Trophoblast cell (in vitro differentiated cells and primary cell): ENCODE data around the gene IL17RA.

Experiments used
- DNase-seq, 2 donors: peaks; one replicate each; pipeline ENCODE4 v3.0.0-alpha.2; 2016
- H2AFZ ChIP-seq: 2 replicates; pipeline ENCODE4 v1.6.1; 2013; ENCODE audit warnings: low read length, moderate library complexity, mild to moderate bottlenecking; ENCODE audit not compliant: insufficient read depth, poor library complexity
- H2AK5ac ChIP-seq: 2 replicates; pipeline ENCODE4 v1.6.1; 2013; ENCODE audit warnings: mild to moderate bottlenecking, low read length
- H2BK120ac ChIP-seq: 2 replicates; pipeline ENCODE4 v1.6.1; 2013; ENCODE audit warnings: low read length, mild to moderate bottlenecking, moderate library complexity; ENCODE audit not compliant: insufficient read depth, poor library complexity
- H2BK12ac ChIP-seq: 2 replicates; pipeline ENCODE4 v1.6.1; 2013; ENCODE audit warnings: mild to moderate bottlenecking, low read length, moderate library complexity
- H2BK5ac ChIP-seq: 2 replicates; pipeline ENCODE4 v1.6.1; 2013; ENCODE audit warnings: low read length, low read depth, moderate library complexity, mild to moderate bottlenecking; ENCODE audit not compliant: poor library complexity
- H3K14ac ChIP-seq: 2 replicates; pipeline ENCODE4 v1.6.1; 2013; ENCODE audit warnings: mild to moderate bottlenecking, low read length
- H3K18ac ChIP-seq: 2 replicates; pipeline ENCODE4 v1.6.1; 2013; ENCODE audit warnings: mild to moderate bottlenecking, low read length
- H3K23ac ChIP-seq: 2 replicates; pipeline ENCODE4 v1.6.1; 2013; ENCODE audit warnings: low read length
- H3K27ac ChIP-seq: 2 replicates; pipeline ENCODE4 v1.5.1; 2013; ENCODE audit warnings: low read depth, mild to moderate bottlenecking, inconsistent platforms, low read length, moderate library complexity
- H3K27me3 ChIP-seq: 2 replicates; pipeline ENCODE4 v1.6.1; 2013; ENCODE audit warnings: inconsistent platforms, mild to moderate bottlenecking, low read length, moderate library complexity; ENCODE audit not compliant: insufficient read depth
- H3K36me3 ChIP-seq, 2 experiments: 1 replicate in 1 of 2; 2 replicates in 1 of 2; pipeline ENCODE4 v1.6.1; 2013; ENCODE audit warnings: low read length in 2 of 2, mild to moderate bottlenecking in 2 of 2, moderate library complexity in 1 of 2; ENCODE audit not compliant: insufficient read depth in 2 of 2, control insufficient read depth in 1 of 2
- H3K4ac ChIP-seq: 2 replicates; pipeline ENCODE4 v1.6.1; 2013; ENCODE audit warnings: low read depth, mild to moderate bottlenecking, low read length, moderate library complexity
- H3K4me1 ChIP-seq, 2 experiments: 1 replicate in 1 of 2; 2 replicates in 1 of 2; pipeline ENCODE4 v1.6.1; 2013; ENCODE audit warnings: low read length in 2 of 2, mild to moderate bottlenecking in 2 of 2, moderate library complexity in 1 of 2; ENCODE audit not compliant: insufficient read depth in 2 of 2, control insufficient read depth in 1 of 2
- H3K4me2 ChIP-seq: 2 replicates; pipeline ENCODE4 v1.6.1; 2013; ENCODE audit warnings: inconsistent platforms, mild to moderate bottlenecking, low read length, moderate library complexity
- H3K4me3 ChIP-seq: 2 replicates; pipeline ENCODE4 v1.5.1; 2013; ENCODE audit warnings: mild to moderate bottlenecking, low read depth, low read length, inconsistent platforms
- H3K79me1 ChIP-seq: one replicate; pipeline ENCODE4 v1.6.1; 2013; ENCODE audit warnings: low read length
- H3K79me2 ChIP-seq: 2 replicates; pipeline ENCODE4 v1.6.1; 2013; ENCODE audit warnings: low read length, mild to moderate bottlenecking; ENCODE audit not compliant: control insufficient read depth, insufficient read depth, poor library complexity
- H3K9ac ChIP-seq: 2 replicates; pipeline ENCODE4 v1.6.1; 2013; ENCODE audit warnings: mild to moderate bottlenecking, low read length
- H3K9me3 ChIP-seq: 2 replicates; pipeline ENCODE4 v1.6.1; 2013; ENCODE audit warnings: low read depth, mild to moderate bottlenecking, control low read depth, inconsistent platforms, low read length; ENCODE audit not compliant: insufficient read depth
- H4K12ac ChIP-seq: 2 replicates; pipeline ENCODE4 v1.6.1; 2013; ENCODE audit warnings: low read depth, mild to moderate bottlenecking, low read length, moderate library complexity
- H4K8ac ChIP-seq: 2 replicates; pipeline ENCODE4 v1.6.1; 2013; ENCODE audit warnings: low read depth, mild to moderate bottlenecking, low read length, moderate library complexity
- H4K91ac ChIP-seq: one replicate; pipeline ENCODE4 v1.6.1; 2013; ENCODE audit warnings: low read depth, mild to moderate bottlenecking, low read length, moderate library complexity
- WGBS: extraction: QIAGEN DNeasy Blood & Tissue Kit; methylation state at CpG from one replicate; pipeline ENCODE4 v1.1.7; 2013; ENCODE audit warnings: missing lambda C conversion rate; ENCODE audit not compliant: insufficient read length, insufficient coverage; ENCODE audit errors: extremely low coverage; 5-methylcytosine and 5-hydroxymethylcytosine counted together

The IL17RA gene

GRCh38 chr22:17119481-17120202, 34.8 kb downstream of the IL17RA start:
- no peak overlapping the region for H3K23ac ChIP-seq
- no peak overlapping the region for H2BK5ac ChIP-seq
- H3K79me1 ChIP-seq: no peaks in the 10 kb centered on the region
- H3K36me3 ChIP-seq: no peaks in the 10 kb centered on the region
- no peak overlapping the region for H3K9ac ChIP-seq
- H2BK12ac ChIP-seq: no peak overlapping the region
- H3K9me3 ChIP-seq: peaks cover 4% of the 10 kb centered on the region
- H4K91ac ChIP-seq: no peak overlapping the region
- peak; percentile 33 to 57 for DNase-seq
- no peak overlapping the region for H2AK5ac ChIP-seq
- no peak overlapping the region for H4K12ac ChIP-seq
- no peak overlapping the region for H4K8ac ChIP-seq
- H3K4me2 ChIP-seq: no peak overlapping the region
- H3K79me2 ChIP-seq: no peaks in the 10 kb centered on the region
- H3K4ac ChIP-seq: no peak overlapping the region
- H2BK120ac ChIP-seq: no peak overlapping the region
- no peaks in the 10 kb centered on the region for H3K27me3 ChIP-seq
- peaks cover 5 to 8% of the 10 kb centered on the region in 2 experiments for H3K4me1 ChIP-seq
- no CpG with 5 or more reads among the region's 63 CpGs for WGBS
- H3K4me3 ChIP-seq: no peak overlapping the region
- H3K18ac ChIP-seq: no peak overlapping the region
- no peak overlapping the region for H3K14ac ChIP-seq
- no peak overlapping the region for H3K27ac ChIP-seq
- H2AFZ ChIP-seq: no peak overlapping the region

- H3K4me2 ChIP-seq: peak overlapping the region; percentile 97
- H3K14ac ChIP-seq: no peak overlapping the region
- H3K9me3 ChIP-seq: peaks cover 4% of the 10 kb centered on the region
- H3K27me3 ChIP-seq: no peaks in the 10 kb centered on the region
- H3K23ac ChIP-seq: no peak overlapping the region
- H2BK120ac ChIP-seq: no peak overlapping the region
- H4K12ac ChIP-seq: no peak overlapping the region
- no peaks in the 10 kb centered on the region for H3K79me2 ChIP-seq
- H3K79me1 ChIP-seq: no peaks in the 10 kb centered on the region
- no CpG with 5 or more reads among the region's 45 CpGs for WGBS
- H2BK12ac ChIP-seq: no peak overlapping the region
- H3K4me1 ChIP-seq: peaks cover 5 to 8% of the 10 kb centered on the region in 2 experiments
- H3K4ac ChIP-seq: no peak overlapping the region
- H3K27ac ChIP-seq: no peak overlapping the region
- no peak overlapping the region for H2AK5ac ChIP-seq
- H2BK5ac ChIP-seq: no peak overlapping the region
- no peak overlapping the region for H4K8ac ChIP-seq
- no peak overlapping the region for H3K4me3 ChIP-seq
- H4K91ac ChIP-seq: no peak overlapping the region
- DNase-seq: peak; percentile 40 to 61
- H3K9ac ChIP-seq: no peak overlapping the region
- H2AFZ ChIP-seq: no peak overlapping the region
- no peaks in the 10 kb centered on the region for H3K36me3 ChIP-seq
- no peak overlapping the region for H3K18ac ChIP-seq
Observed at GRCh38 chr22:17120281-17120680, 35.5 kb downstream of the IL17RA start.

DNA sequence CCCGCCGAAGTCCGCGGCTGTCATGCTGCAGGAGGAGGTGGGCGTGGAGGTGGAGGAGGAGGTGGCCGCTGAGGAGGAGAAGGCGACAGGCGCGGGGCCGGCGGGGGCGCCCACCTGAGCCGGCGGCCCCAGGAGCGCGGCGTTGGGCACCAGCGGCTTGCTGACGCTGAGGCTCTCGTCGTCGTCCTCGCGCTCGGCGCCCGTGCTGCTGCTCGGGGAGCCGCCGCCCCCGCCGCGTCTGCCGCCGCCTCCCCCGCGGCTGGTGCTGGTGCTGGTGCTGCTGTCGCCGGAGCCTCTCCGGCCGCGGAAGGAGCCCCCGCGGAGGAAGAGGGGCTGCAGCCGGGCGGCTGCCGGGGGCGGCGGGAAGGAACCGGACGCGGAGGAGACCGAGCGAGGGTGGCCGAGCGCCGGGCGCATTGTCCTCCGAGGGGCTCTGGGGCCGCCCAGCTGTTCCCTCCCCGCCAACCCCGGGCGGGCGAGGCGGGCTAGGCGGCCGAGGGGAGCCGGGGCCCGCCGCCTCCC, 36.0 kb downstream of the IL17RA start:
- no peak overlapping the region for H3K9ac ChIP-seq
- no CpG with 5 or more reads among the region's 70 CpGs for WGBS
- H2BK120ac ChIP-seq: no peak overlapping the region
- H3K4me3 ChIP-seq: peak overlapping the region; percentile 80
- no peak overlapping the region for H3K27ac ChIP-seq
- H2BK12ac ChIP-seq: no peak overlapping the region
- H2BK5ac ChIP-seq: no peak overlapping the region
- H4K8ac ChIP-seq: no peak overlapping the region
- H3K9me3 ChIP-seq: peaks cover 4% of the 10 kb centered on the region
- peaks cover 5 to 8% of the 10 kb centered on the region in 2 experiments for H3K4me1 ChIP-seq
- no peak for DNase-seq
- no peak overlapping the region for H3K14ac ChIP-seq
- no peak overlapping the region for H2AK5ac ChIP-seq
- H3K23ac ChIP-seq: no peak overlapping the region
- peak overlapping the region; percentile 97 for H3K4me2 ChIP-seq
- H3K27me3 ChIP-seq: no peaks in the 10 kb centered on the region
- H2AFZ ChIP-seq: peak overlapping the region; percentile 62
- H3K79me1 ChIP-seq: no peaks in the 10 kb centered on the region
- no peak overlapping the region for H3K4ac ChIP-seq
- H4K12ac ChIP-seq: no peak overlapping the region
- no peaks in the 10 kb centered on the region for H3K36me3 ChIP-seq
- H4K91ac ChIP-seq: no peak overlapping the region
- no peak overlapping the region for H3K18ac ChIP-seq
- no peaks in the 10 kb centered on the region for H3K79me2 ChIP-seq

DNA sequence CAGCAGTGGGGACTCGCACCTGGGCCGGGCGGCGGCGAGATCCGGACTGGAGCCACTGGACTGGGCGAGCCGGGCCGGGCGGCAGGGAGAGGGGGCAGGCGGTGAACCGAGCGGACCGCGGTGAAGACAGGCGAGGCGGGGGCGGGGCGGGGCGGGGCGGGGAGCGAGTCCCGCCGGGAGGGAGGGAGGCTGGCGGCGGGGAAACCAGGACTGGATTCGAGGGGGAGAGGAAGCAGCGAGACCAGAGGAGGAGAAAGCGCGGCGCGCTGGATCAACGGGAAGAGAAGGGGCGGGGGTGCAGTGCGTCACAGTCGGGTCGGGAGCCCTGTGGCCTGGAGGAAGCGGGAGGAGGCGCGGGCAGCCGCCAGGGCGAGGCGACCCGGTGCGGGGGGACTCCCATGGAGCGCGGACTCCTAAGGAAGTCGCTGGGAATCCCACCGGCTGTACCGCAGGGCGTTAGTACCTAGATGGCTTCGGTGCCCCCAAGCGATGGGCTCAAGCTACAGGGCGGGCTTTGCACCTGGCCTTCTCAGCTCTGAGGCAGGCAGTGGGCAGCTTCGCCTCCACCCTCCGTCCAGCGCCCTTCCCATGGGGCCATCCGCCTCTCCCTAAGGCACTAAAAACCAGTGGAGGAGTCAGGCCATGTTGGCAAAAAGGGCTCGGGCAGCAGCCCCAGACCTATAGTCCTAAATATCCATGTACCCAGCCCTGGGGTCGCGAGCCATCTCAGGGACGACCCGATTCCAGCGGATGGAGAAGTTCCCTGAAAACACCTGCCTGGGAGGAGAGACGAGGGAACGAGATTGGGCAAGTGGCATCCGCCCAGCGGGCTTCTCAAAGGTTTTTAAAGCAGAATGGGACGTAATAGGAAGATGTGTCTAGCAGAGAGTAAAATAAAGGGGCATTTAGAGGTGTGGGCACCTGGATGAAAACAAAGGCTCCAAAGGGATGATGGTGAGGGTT, 36.7 kb downstream of the IL17RA start, which contains the start of gene TMEM121B:
TSS of gene TMEM121B (minus strand) at position 128 of the 963 bp plus-strand sequence. CDS start 233 bp downstream, outside the sequence.
- Histone ChIP-seq H3K9ac (no peak within 1 kb of the TSS), H2BK12ac (no peak within 1 kb of the TSS), H3K27me3 (no peaks in the 10 kb centered on the region), H3K79me2 (no peaks in the 10 kb centered on the region), H3K79me1 (no peaks in the 10 kb centered on the region), H3K4ac (no peak within 1 kb of the TSS), H3K23ac (no peak within 1 kb of the TSS), H2AFZ (peak within 1 kb of the TSS; percentile 83), H4K8ac (peak within 1 kb of the TSS; percentile 71), H3K9me3 (peaks cover 4% of the 10 kb centered on the region), H3K36me3 (no peaks in the 10 kb centered on the region), H3K4me2 (peak within 1 kb of the TSS; percentile 97), H3K27ac (no peak within 1 kb of the TSS), H3K4me3 (peak within 1 kb of the TSS; percentile 80), H2BK120ac (no peak within 1 kb of the TSS), H2AK5ac (no peak within 1 kb of the TSS), H3K4me1 (peaks cover 5 to 8% of the 10 kb centered on the region in 2 experiments), H3K18ac (no peak within 1 kb of the TSS), H3K14ac (no peak within 1 kb of the TSS), H2BK5ac (no peak within 1 kb of the TSS), H4K12ac (no peak within 1 kb of the TSS), H4K91ac (no peak within 1 kb of the TSS)
- no CpG with 5 or more reads among the region's 69 CpGs for WGBS
- peak in 1 of 2 donors; percentile 23 for DNase-seq
